ENCODE data around the gene CD3E.

- TF ChIP-seq, protein P1, sequence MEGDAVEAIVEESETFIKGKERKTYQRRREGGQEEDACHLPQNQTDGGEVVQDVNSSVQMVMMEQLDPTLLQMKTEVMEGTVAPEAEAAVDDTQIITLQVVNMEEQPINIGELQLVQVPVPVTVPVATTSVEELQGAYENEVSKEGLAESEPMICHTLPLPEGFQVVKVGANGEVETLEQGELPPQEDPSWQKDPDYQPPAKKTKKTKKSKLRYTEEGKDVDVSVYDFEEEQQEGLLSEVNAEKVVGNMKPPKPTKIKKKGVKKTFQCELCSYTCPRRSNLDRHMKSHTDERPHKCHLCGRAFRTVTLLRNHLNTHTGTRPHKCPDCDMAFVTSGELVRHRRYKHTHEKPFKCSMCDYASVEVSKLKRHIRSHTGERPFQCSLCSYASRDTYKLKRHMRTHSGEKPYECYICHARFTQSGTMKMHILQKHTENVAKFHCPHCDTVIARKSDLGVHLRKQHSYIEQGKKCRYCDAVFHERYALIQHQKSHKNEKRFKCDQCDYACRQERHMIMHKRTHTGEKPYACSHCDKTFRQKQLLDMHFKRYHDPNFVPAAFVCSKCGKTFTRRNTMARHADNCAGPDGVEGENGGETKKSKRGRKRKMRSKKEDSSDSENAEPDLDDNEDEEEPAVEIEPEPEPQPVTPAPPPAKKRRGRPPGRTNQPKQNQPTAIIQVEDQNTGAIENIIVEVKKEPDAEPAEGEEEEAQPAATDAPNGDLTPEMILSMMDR (IDR thresholded peaks at IDR 0.05), result no peak
- TF ChIP-seq POLR2A (IDR thresholded peaks at IDR 0.05), result no peak
Measured at GRCh38 chr11:118295199-118295598, 9.3 kb upstream of the CD3E start.

All from adrenal gland (tissue), 5 donors.